ENCODE data around the gene CD151. TPM values are rescaled to one million over a fixed set of nuclear protein-coding genes. Genes with fewer than 3 reads are reported as not detected.

The CD151 gene
- total RNA-seq, 4 donors from 2014 or later: 277 to 794 (median 465) TPM

DNA sequence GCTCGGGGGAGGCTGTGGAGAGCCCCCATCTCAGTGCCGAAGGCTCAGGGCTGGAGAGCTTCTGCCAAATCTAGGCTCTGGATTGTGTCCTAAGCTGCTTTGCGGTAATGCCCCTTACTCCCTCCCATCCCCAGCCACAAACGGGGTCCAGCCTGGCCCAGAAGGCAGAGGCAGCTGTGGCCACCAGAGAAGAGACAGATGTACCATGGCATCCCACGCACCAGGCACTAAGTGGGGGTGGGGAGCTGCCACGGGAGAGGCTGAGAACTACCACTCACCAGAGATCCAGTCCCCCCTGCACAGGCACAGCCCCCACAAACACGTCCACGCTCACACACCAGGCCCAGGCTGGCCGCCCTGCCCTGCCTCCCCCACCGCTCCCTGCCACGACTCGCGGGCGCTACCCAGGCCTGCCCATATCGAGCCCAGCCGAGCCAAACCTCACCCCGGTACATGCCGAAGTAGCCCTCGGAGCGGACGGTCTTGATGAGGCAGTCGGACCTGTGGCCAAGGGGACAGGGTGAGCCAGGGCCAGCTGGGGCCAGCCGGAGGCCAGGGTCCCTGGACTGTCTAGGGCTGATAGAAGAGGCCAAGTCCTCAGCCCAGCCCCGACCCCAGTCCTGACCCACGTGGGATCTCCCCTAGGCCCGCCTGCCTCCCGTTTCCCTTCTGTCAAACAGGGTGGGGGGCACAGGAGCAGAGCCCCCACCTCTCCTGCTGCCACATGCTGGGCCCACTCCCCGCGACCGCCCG lies 38.6 kb upstream of the CD151 start:
- no peak for TF ChIP-seq POLR2AphosphoS5 (IDR thresholded peaks at IDR 0.05)
- TF ChIP-seq POLR2A (IDR thresholded peaks at IDR 0.05): no peak
- TF ChIP-seq EP300 (IDR thresholded peaks at IDR 0.05): no peak
- TF ChIP-seq, protein P1, sequence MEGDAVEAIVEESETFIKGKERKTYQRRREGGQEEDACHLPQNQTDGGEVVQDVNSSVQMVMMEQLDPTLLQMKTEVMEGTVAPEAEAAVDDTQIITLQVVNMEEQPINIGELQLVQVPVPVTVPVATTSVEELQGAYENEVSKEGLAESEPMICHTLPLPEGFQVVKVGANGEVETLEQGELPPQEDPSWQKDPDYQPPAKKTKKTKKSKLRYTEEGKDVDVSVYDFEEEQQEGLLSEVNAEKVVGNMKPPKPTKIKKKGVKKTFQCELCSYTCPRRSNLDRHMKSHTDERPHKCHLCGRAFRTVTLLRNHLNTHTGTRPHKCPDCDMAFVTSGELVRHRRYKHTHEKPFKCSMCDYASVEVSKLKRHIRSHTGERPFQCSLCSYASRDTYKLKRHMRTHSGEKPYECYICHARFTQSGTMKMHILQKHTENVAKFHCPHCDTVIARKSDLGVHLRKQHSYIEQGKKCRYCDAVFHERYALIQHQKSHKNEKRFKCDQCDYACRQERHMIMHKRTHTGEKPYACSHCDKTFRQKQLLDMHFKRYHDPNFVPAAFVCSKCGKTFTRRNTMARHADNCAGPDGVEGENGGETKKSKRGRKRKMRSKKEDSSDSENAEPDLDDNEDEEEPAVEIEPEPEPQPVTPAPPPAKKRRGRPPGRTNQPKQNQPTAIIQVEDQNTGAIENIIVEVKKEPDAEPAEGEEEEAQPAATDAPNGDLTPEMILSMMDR (IDR thresholded peaks at IDR 0.05): no peak
- 91% methylated on average over 5 of the region's 31 CpGs; no CpG with 5 or more reads in 1 of the 2 donors for WGBS, 2 donors (ENCODE audit: low coverage in 1 of 2)
- no peak overlapping the region for H3K4me3 ChIP-seq
- peaks cover 0 to 39% of the 10 kb centered on the region in 2 donors for H3K36me3 ChIP-seq
- H3K27me3 ChIP-seq: peaks cover 25% of the 10 kb centered on the region
- no peaks in the 10 kb centered on the region for H3K9me3 ChIP-seq
- peaks cover 0 to 72% (median 26%) of the 10 kb centered on the region in 3 donors for H3K4me1 ChIP-seq
- H3K27ac ChIP-seq: no peak overlapping the region
- ATAC-seq: no peak

DNA sequence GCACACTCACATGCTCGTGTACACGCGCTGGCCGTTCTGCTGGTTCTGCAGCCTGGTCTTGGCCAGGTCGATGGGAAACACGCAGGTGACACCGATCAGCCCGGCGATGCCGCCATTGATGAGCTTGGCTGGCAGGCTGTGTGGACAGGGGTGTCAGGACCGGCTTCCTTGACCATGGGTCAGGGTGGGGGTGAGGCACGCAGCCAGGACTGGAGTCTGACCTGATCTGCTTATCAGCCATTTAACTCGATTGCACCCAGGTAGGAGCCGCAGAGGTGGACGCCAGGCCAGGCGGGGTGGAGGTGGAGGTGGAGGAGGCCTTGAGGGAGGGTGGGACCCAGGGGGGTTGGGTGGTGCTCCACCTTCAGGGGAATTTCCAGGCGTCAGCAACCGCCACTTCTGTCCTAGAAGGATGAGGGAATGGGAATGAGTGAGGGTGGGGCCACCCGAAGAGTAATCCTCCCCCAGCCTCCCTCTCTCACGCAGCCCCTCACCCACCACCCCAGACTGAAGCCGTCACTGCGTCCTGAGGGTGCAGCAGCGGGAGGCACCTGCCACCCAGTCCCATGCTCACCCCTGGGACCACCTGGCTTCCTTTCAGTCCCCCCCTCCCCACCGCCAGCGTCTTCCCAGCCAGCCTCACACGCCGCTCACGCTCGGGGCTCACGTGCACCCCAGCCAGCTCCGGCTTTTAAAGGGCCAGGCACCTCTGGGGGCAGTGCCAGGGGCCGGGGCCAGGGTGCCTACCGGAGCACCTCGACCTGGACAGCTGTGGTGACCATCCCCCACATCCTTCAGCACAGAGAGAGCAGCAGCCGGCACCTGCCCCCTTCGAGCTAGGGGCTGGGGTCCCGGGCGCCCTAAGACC lies 37.8 kb upstream of the CD151 start:
- peak overlapping the region in 3 of 4 donors; percentile 84 to 94 (median 89) for H3K27ac ChIP-seq
- 27 to 60% methylated on average over 3 to 4 of the region's 38 CpGs for WGBS, 2 donors (ENCODE audit: low coverage in 1 of 2)
- peaks cover 0 to 47% of the 10 kb centered on the region in 2 donors for H3K36me3 ChIP-seq
- H3K27me3 ChIP-seq: peaks cover 17% of the 10 kb centered on the region
- no peak for ATAC-seq
- no peaks in the 10 kb centered on the region for H3K9me3 ChIP-seq
- TF ChIP-seq POLR2AphosphoS5 (IDR thresholded peaks at IDR 0.05) (no peak), POLR2A (IDR thresholded peaks at IDR 0.05) (no peak), EP300 (IDR thresholded peaks at IDR 0.05) (no peak)
- TF ChIP-seq, protein P1 (IDR thresholded peaks at IDR 0.05): no peak
- H3K4me3 ChIP-seq: peak overlapping the region; percentile 40 to 81
- H3K4me1 ChIP-seq: peaks cover 0 to 67% (median 22%) of the 10 kb centered on the region in 3 donors

DNA sequence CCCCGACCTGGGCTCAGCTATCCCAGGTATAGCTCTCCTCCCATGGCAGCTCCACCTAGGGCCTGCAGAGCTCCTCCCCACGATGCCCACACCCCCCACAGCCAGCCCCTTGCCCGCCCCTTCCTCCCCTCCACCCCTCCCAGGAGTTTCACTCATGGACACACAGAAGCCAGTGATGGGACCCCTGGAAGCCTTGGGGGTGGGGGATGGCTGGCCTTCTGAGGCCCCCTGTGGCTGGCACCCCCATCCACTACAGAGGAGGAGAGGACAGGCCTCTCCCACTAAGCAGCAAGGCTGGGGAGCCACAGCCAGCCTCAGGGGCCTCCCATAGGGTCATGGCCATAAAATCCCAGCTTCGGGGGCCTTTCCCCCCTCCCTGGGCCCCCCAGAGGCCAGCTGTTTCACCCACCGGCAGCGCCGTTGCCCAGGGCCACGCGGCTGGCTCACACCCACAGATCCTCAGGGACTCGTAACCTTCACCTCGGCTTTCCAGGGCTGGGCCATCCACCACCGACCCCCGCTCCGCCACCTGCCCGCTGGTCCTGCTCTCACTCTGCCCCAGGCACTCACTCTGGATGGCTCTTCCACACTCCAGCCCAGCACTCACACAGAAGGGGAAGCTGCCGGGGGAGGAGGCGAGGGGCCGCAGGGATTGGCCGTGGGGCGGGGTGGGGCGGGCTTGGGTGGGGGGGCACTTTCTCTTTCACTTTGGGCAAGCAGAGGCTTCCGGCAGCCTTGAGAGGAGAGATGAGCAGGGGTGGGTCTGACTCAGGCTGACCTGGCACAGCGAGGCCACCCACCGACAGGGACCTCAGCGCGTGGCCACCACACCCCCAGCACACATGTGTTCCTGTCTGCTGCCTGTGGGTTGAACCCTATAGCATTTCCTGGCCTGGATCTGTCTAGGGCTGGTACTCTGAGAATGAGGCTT lies 36.9 kb upstream of the CD151 start:
- 3% methylated on average over 14 of the region's 26 CpGs; no CpG with 5 or more reads in 1 of the 2 donors for WGBS, 2 donors (ENCODE audit: low coverage in 1 of 2)
- peak; percentile 69 for ATAC-seq
- Histone ChIP-seq H3K27me3 (peaks cover 8% of the 10 kb centered on the region), H3K4me1 (peaks cover 0 to 58% (median 22%) of the 10 kb centered on the region in 3 donors), H3K36me3 (peaks cover 0 to 56% of the 10 kb centered on the region in 2 donors), H3K4me3 (peak overlapping the region; percentile 40 to 81), H3K9me3 (no peaks in the 10 kb centered on the region), H3K27ac (peak overlapping the region; percentile 20 to 94 (median 86))
- TF ChIP-seq POLR2A (IDR thresholded peaks at IDR 0.05) (peak; percentile 30 to 46), POLR2AphosphoS5 (IDR thresholded peaks at IDR 0.05) (peak; percentile 31), EP300 (IDR thresholded peaks at IDR 0.05) (no peak)

DNA sequence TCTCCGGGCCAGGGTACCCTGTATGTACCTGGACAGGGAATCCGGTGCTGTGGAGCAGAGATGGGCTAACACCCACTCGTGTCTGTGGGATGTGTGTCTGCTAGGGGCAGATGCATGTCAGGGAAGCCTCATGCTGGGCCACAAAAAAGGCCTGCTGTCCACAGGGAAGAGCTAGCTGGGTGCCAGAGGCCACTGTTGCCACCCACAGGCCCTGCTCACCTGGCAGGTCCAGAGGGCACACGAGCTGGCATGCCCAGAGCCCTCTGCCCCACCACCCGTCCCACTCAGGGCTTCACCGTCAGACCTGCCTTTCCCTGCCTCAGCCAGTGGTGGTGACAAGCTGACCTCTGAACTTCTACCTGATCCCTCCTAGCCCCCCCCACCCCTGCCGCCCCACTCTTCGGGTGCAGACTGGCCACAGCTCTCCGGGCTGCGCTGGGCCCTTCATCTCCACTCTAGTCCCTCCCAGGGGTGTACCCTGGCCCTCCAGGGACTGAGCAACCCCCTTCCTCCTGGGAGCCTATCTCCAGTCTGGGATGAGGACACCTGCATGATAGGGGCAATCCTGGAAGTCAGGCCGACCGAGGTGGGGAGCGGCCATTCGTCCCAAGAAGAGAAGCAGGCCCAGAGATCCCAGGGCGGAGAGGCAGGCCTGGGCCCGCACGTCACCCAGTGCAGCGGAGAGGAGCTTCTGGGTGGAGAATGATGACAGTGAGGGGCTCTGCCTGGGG lies 36.0 kb upstream of the CD151 start:
- H3K4me1 ChIP-seq: peaks cover 0 to 58% (median 22%) of the 10 kb centered on the region in 3 donors
- no peaks in the 10 kb centered on the region for H3K27me3 ChIP-seq
- peak; percentile 0 for ATAC-seq
- peak overlapping the region; percentile 20 to 94 (median 86) for H3K27ac ChIP-seq
- no peak for TF ChIP-seq EP300 (IDR thresholded peaks at IDR 0.05)
- TF ChIP-seq POLR2AphosphoS5 (IDR thresholded peaks at IDR 0.05): no peak
- TF ChIP-seq, protein P1 (IDR thresholded peaks at IDR 0.05): no peak
- TF ChIP-seq POLR2A (IDR thresholded peaks at IDR 0.05): no peak
- WGBS, 2 donors (ENCODE audit: low coverage in 1 of 2): 31% methylated on average over 3 of the region's 18 CpGs; no CpG with 5 or more reads in 1 of the 2 donors
- peak overlapping the region; percentile 44 to 81 for H3K4me3 ChIP-seq
- H3K36me3 ChIP-seq: peaks cover 0 to 57% of the 10 kb centered on the region in 2 donors
- H3K9me3 ChIP-seq: no peaks in the 10 kb centered on the region

All from gastroesophageal sphincter (tissue), 4 donors.